OCI-LY1 (cell line): ENCODE measurements around the gene CARM1.
A peak's percentile ranks its signal among the peaks of the same experiment; 100 is the strongest.

ENCODE experiments used
- H2AFZ ChIP-seq: fragments of 200-600 bp; sonication (generic), shearing (Covaris generic); 2 replicates; pipeline ENCODE4 v1.6.0; 2014; ENCODE audit warnings: antibody characterized with exemption, mild to moderate bottlenecking, low read length
- H3F3A ChIP-seq: fragments of 200-600 bp; sonication (generic), shearing (Covaris generic); 2 replicates; pipeline ENCODE4 v1.6.0; 2014; ENCODE audit warnings: mild to moderate bottlenecking, antibody characterized with exemption, low read length, moderate library complexity; ENCODE audit not compliant: insufficient read depth
- H3K27ac ChIP-seq: fragments of 200-600 bp; sonication (generic); 2 replicates; pipeline ENCODE4 v1.5.1; 2014; ENCODE audit warnings: low read length, mixed run types, mild to moderate bottlenecking, low read depth; ENCODE audit not compliant: poor library complexity, severe bottlenecking
- H3K27me3 ChIP-seq: fragments of 200-600 bp; sonication (generic); 2 replicates; pipeline ENCODE4 v1.6.0; 2014; ENCODE audit warnings: antibody characterized with exemption, mild to moderate bottlenecking, low read length, moderate library complexity; ENCODE audit not compliant: insufficient read depth
- H3K36me3 ChIP-seq: fragments of 200-600 bp; sonication (generic); 2 replicates; pipeline ENCODE4 v1.6.1; 2014; ENCODE audit warnings: mild to moderate bottlenecking, antibody characterized with exemption, low read length, moderate library complexity, mixed read lengths; ENCODE audit not compliant: insufficient read depth
- H3K4me1 ChIP-seq: fragments of 200-600 bp; sonication (generic); 2 replicates; pipeline ENCODE4 v1.5.1; 2014; ENCODE audit warnings: mild to moderate bottlenecking, low read length, moderate library complexity; ENCODE audit not compliant: insufficient read depth, severe bottlenecking
- H3K4me2 ChIP-seq: fragments of 200-600 bp; sonication (generic), shearing (Covaris generic); 2 replicates; pipeline ENCODE4 v1.6.1; 2014; ENCODE audit warnings: low read length
- H3K4me3 ChIP-seq: fragments of 200-600 bp; sonication (generic); 2 replicates; pipeline ENCODE4 v1.5.1; 2014; ENCODE audit warnings: low read length, low read depth, mild to moderate bottlenecking, mixed read lengths; ENCODE audit not compliant: poor library complexity, severe bottlenecking
- H3K79me2 ChIP-seq: fragments of 200-600 bp; shearing (Covaris generic); 2 replicates; pipeline ENCODE4 v1.6.1; 2016; ENCODE audit warnings: mixed run types, low read length, mixed read lengths; ENCODE audit not compliant: insufficient read depth
- H3K9ac ChIP-seq: fragments of 200-600 bp; sonication (generic), shearing (Covaris generic); 2 replicates; pipeline ENCODE4 v1.6.1; 2014; ENCODE audit warnings: mild to moderate bottlenecking, low read length, mixed read lengths
- H3K9me2 ChIP-seq: fragments of 200-600 bp; sonication (generic), shearing (Covaris generic); 2 replicates; pipeline ENCODE4 v1.6.1; 2014; ENCODE audit warnings: low read depth, mild to moderate bottlenecking, low read length, mixed read lengths
- H3K9me3 ChIP-seq: fragments of 200-600 bp; shearing (Covaris generic); 2 replicates; pipeline ENCODE4 v1.6.1; 2014; ENCODE audit warnings: low read length, mixed read lengths
- H4K20me1 ChIP-seq: fragments of 200-600 bp; sonication (generic), shearing (Covaris generic); 2 replicates; pipeline ENCODE4 v1.6.0; 2016; ENCODE audit warnings: mild to moderate bottlenecking, low read length; ENCODE audit not compliant: insufficient read depth
- CTCF ChIP-seq: fragments of 200-600 bp; sonication (generic), shearing (Covaris generic); IDR thresholded peaks from 2 replicates; pipeline ENCODE4 v1.5.1; 2017; ENCODE audit warnings: mild to moderate bottlenecking, antibody characterized with exemption, low read length, moderate library complexity, mixed read lengths
- EZH2 ChIP-seq: fragments of 200-600 bp; sonication (generic), shearing (Covaris generic); IDR thresholded peaks from 2 replicates; pipeline ENCODE4 v1.8.0; 2017; ENCODE audit warnings: borderline replicate concordance, mixed run types, mild to moderate bottlenecking, antibody characterized with exemption, low read length, moderate library complexity, mixed read lengths

Gene CARM1

DNA sequence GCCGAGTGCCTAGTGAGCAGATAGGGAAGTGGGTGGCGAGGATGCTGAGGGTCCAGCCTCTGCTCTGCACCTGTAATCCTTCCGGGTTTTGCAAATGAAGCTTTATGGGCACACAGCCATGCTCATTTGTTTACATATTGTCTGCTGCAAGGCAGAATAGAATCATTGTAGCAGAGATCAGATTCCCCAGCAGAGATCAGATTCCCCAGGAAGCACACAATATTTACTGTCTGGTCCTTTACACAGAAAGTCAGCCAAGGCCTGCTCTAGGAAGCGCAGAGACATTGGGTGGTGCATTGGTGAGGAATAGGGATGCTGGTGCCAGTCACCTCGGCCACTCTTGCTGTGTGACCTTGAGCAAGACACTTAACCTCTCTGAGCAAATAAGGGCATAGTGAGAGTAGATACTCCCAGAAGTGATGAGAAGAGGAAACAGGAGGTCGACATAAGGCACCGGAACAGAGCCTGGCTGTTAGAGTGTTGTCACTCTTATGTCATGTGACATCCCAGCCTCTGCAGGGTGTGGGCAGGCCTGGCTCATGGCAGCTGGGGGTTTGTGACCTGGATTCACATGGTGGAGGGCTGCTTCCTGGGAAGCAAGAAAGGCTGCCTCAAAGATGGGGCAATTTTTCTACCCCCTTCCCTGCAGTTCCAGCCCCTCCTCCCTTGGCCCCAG lies 25.6 kb downstream of the CARM1 start:
- peak overlapping the region; percentile 78 for H3K27ac ChIP-seq
- no peaks in the 10 kb centered on the region for H3K36me3 ChIP-seq
- H3K9ac ChIP-seq, result peak overlapping the region; percentile 37; the same call in 1 of the 2 replicates
- no peak overlapping the region for H2AFZ ChIP-seq
- H3F3A ChIP-seq, result no peaks in the 10 kb centered on the region
- H3K27me3 ChIP-seq, result no peaks in the 10 kb centered on the region
- H3K79me2 ChIP-seq, result peaks cover 22% of the 10 kb centered on the region; the same call in 1 of the 2 replicates
- H4K20me1 ChIP-seq, result no peaks in the 10 kb centered on the region
- peak overlapping the region; percentile 43 for H3K4me3 ChIP-seq
- TF ChIP-seq EZH2 (no peak), CTCF (no peak)
- H3K9me3 ChIP-seq, result no peaks in the 10 kb centered on the region
- H3K4me2 ChIP-seq, result peak overlapping the region; percentile 54
- H3K9me2 ChIP-seq, result no peaks in the 10 kb centered on the region
- peaks cover 38% of the 10 kb centered on the region for H3K4me1 ChIP-seq

- H3K36me3 ChIP-seq, result peaks cover 6% of the 10 kb centered on the region; the same call in 1 of the 2 replicates
- TF ChIP-seq CTCF (no peak), EZH2 (no peak)
- no peaks in the 10 kb centered on the region for H3K9me3 ChIP-seq
- H3F3A ChIP-seq, result no peaks in the 10 kb centered on the region
- peaks cover 38% of the 10 kb centered on the region for H3K4me1 ChIP-seq
- no peaks in the 10 kb centered on the region for H3K27me3 ChIP-seq
- no peaks in the 10 kb centered on the region for H4K20me1 ChIP-seq
- H3K27ac ChIP-seq, result no peak overlapping the region
- peaks cover 17% of the 10 kb centered on the region; the same call in 1 of the 2 replicates for H3K79me2 ChIP-seq
- H3K9me2 ChIP-seq, result no peaks in the 10 kb centered on the region
- H3K9ac ChIP-seq, result no peak overlapping the region
- H3K4me2 ChIP-seq, result no peak overlapping the region
- no peak overlapping the region for H2AFZ ChIP-seq
- H3K4me3 ChIP-seq, result no peak overlapping the region
These were observed 27.3 kb downstream of the CARM1 start for GRCh38 chr19:10898633-10899032.

DNA sequence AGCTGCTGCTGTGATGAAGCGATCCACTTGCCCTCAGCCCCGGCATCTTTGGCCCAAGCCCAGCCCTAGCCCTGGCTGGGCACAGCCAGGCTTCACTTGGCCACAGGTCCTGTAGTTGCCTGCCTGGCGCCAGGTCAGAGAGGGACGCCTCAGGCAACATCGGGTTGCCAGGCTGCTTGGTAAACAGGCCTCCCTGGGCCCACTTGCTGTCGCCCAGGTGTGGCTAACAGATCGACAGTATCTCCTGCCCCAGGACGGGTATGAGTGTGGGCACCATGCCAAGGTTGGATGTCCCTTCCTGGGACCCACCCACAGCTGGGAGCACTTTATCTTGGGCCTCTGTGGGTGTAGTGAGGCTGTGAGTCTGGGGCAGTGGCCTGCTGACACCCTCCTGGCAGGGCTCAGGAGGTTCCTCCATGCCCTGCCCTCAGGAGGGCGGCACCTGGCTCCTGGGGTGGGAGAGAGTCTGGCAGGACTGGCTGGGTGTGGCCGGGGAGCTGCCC lies 27.8 kb downstream of the CARM1 start:
- Histone ChIP-seq H3K4me2 (no peak overlapping the region), H3K4me1 (peaks cover 33% of the 10 kb centered on the region), H3K9ac (no peak overlapping the region), H3K4me3 (no peak overlapping the region), H2AFZ (no peak overlapping the region), H3K36me3 (peaks cover 6% of the 10 kb centered on the region; the same call in 1 of the 2 replicates), H3K79me2 (peaks cover 14% of the 10 kb centered on the region; the same call in 1 of the 2 replicates), H3K27me3 (no peaks in the 10 kb centered on the region), H3K9me3 (no peaks in the 10 kb centered on the region), H4K20me1 (no peaks in the 10 kb centered on the region), H3F3A (no peaks in the 10 kb centered on the region), H3K9me2 (no peaks in the 10 kb centered on the region), H3K27ac (no peak overlapping the region)
- TF ChIP-seq EZH2 (no peak), CTCF (no peak)
